Measurements from ENCODE around the gene CCDC154.
"Not testable (repeated sequence)": the region's sequence is repeated elsewhere in the genome, so short reads cannot be mapped to it uniquely, and the experiment has no call there.

Gene CCDC154

GRCh38 chr16:1453316-1453715 lies 9.0 kb upstream of the CCDC154 start:
- no peak for DNase-seq

- no peak for DNase-seq
Measured at GRCh38 chr16:1452530-1452929, 8.2 kb upstream of the CCDC154 start.

GRCh38 chr16:1451702-1452392 lies 7.5 kb upstream of the CCDC154 start:
- DNase-seq = no peak

- DNase-seq = no peak
Measured at GRCh38 chr16:1450841-1451240, 6.5 kb upstream of the CCDC154 start.

- no peak for DNase-seq
Measured at GRCh38 chr16:1450218-1450617, 5.9 kb upstream of the CCDC154 start.

GRCh38 chr16:1449201-1449788 lies 4.9 kb upstream of the CCDC154 start:
- DNase-seq = no peak

GRCh38 chr16:1448536-1449116 lies 4.3 kb upstream of the CCDC154 start:
- DNase-seq = no peak

GRCh38 chr16:1447965-1448364 lies 3.6 kb upstream of the CCDC154 start:
- no peak for DNase-seq

GRCh38 chr16:1446296-1447080 lies 2.1 kb upstream of the CCDC154 start:
- DNase-seq = no peak

GRCh38 chr16:1445518-1446203 lies 1.3 kb upstream of the CCDC154 start:
- DNase-seq = no peak

- DNase-seq = no peak
Measured at GRCh38 chr16:1444730-1445517, 568 bp upstream of the CCDC154 start.

- DNase-seq = no peak
Measured at GRCh38 chr16:1443403-1443973, 868 bp downstream of the CCDC154 start.

- no peak for DNase-seq
Measured at GRCh38 chr16:1442697-1443096, 1.7 kb downstream of the CCDC154 start.

GRCh38 chr16:1441391-1441829 lies 2.9 kb downstream of the CCDC154 start:
- no peak for DNase-seq

GRCh38 chr16:1439699-1440074 lies 4.7 kb downstream of the CCDC154 start:
- not testable (repeated sequence) for DNase-seq

- DNase-seq = no peak
Measured at GRCh38 chr16:1439058-1439698, 5.2 kb downstream of the CCDC154 start.

GRCh38 chr16:1438229-1439057 lies 5.9 kb downstream of the CCDC154 start:
- no peak for DNase-seq

GRCh38 chr16:1437606-1438005 lies 6.8 kb downstream of the CCDC154 start:
- no peak for DNase-seq

GRCh38 chr16:1436731-1437355 lies 7.5 kb downstream of the CCDC154 start:
- no peak for DNase-seq

Measured in AML-193 (cell line).